Tibial nerve (tissue), 4 donors: Measurements from ENCODE around the gene VSX1.

Experiments used
- EP300 ChIP-seq, 2 donors: sonication (generic); formaldehyde crosslinking; IDR thresholded peaks; one replicate each; pipeline ENCODE4 v1.6.1; 2017; ENCODE audit warnings: antibody characterized with exemption in 2 of 2, mild to moderate bottlenecking in 1 of 2
- POLR2A ChIP-seq, 2 donors: fragments of 450-650 bp; IDR thresholded peaks; one replicate each; pipeline ENCODE4 v1.6.1; 2017; ENCODE audit warnings: antibody characterized with exemption in 2 of 2, mild to moderate bottlenecking in 2 of 2, moderate library complexity in 2 of 2
- TF ChIP-seq, protein P1 (sequence below), 5 experiments: fragments of 200-600 bp in 3 of 5; fragments of 450-650 bp in 2 of 5; sonication (generic) in 3 of 5; IDR thresholded peaks; one replicate each; pipeline ENCODE4 v1.5.1; 2016 to 2019; ENCODE audit warnings: antibody characterized with exemption in 5 of 5, mild to moderate bottlenecking in 3 of 5, moderate library complexity in 2 of 5

DNA sequence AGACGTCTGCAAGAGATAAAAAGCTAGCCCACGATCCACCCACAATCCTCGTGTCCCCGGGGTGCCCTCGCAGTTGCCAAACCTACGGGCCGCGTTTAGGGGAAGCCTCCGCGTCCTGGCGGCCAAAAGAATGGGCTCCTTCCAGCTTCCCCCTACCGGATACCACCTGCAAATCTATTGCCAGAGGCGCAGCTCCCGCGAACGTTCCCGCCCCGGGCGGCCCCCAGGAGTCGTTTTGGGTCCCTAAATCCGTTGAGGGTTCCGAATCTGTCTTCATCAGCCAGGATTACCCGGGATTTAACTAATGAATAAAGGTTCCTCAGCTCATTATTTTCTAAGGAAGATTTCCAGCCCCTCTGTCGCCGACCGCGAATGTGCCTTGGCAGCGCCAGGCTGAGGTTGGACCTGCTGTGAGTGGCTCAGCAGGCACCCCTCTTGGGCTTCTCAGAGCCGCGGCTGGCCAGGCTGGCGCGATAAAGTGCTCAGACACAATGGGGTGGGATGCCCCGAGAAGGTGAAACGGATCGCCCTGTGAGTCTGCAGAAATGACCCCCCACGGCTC lies 2.8 kb upstream of the VSX1 start:
- TF ChIP-seq POLR2A (IDR thresholded peaks at IDR 0.05) (no peak), EP300 (IDR thresholded peaks at IDR 0.05) (no peak)
- TF ChIP-seq, protein P1, sequence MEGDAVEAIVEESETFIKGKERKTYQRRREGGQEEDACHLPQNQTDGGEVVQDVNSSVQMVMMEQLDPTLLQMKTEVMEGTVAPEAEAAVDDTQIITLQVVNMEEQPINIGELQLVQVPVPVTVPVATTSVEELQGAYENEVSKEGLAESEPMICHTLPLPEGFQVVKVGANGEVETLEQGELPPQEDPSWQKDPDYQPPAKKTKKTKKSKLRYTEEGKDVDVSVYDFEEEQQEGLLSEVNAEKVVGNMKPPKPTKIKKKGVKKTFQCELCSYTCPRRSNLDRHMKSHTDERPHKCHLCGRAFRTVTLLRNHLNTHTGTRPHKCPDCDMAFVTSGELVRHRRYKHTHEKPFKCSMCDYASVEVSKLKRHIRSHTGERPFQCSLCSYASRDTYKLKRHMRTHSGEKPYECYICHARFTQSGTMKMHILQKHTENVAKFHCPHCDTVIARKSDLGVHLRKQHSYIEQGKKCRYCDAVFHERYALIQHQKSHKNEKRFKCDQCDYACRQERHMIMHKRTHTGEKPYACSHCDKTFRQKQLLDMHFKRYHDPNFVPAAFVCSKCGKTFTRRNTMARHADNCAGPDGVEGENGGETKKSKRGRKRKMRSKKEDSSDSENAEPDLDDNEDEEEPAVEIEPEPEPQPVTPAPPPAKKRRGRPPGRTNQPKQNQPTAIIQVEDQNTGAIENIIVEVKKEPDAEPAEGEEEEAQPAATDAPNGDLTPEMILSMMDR (IDR thresholded peaks at IDR 0.05), result no peak
